Ovary (tissue), 9 donors: ENCODE data around the gene ACVR2A. TPM values are rescaled to one million over a fixed set of nuclear protein-coding genes. Genes with fewer than 3 reads are reported as not detected.
A peak's percentile ranks its signal among the peaks of the same experiment; 100 is the strongest.

ENCODE experiments used
- DNase-seq, 5 donors: peaks; one replicate each; pipeline ENCODE4 v3.0.0-alpha.2; 2019 to 2020
- H3K27ac ChIP-seq, 2 donors: fragments of 200-600 bp; one replicate each; pipeline versions ENCODE4 v1.5.1 to v1.8.0; 2019 to 2022
- H3K27me3 ChIP-seq: fragments of 200-600 bp; one replicate; pipeline ENCODE4 v1.8.0; 2022
- H3K36me3 ChIP-seq: fragments of 200-600 bp; sonication (generic); one replicate; pipeline ENCODE4 v1.5.1; 2019
- H3K4me1 ChIP-seq: one replicate; pipeline ENCODE4 v1.8.1; 2013; ENCODE audit warnings: mild to moderate bottlenecking, moderate library complexity; ENCODE audit not compliant: insufficient read depth
- H3K4me3 ChIP-seq: fragments of 200-600 bp; sonication (generic); one replicate; pipeline ENCODE4 v1.5.1; 2017
- H3K9me3 ChIP-seq, 2 donors: fragments of 200-600 bp in 1 of 2; sonication (generic) in 1 of 2; one replicate each; pipeline versions ENCODE4 v1.5.1 to v1.8.1; 2013 to 2019; ENCODE audit warnings: mild to moderate bottlenecking in 1 of 2, moderate library complexity in 1 of 2
- EP300 ChIP-seq: sonication (generic); formaldehyde crosslinking; IDR thresholded peaks from one replicate; pipeline ENCODE4 v1.6.1; 2017; ENCODE audit warnings: antibody characterized with exemption
- POLR2A ChIP-seq: fragments of 450-650 bp; IDR thresholded peaks from one replicate; pipeline ENCODE4 v1.6.1; 2017; ENCODE audit warnings: antibody characterized with exemption, mild to moderate bottlenecking, moderate library complexity
- WGBS, 3 donors: extraction: QIAGEN DNeasy Blood & Tissue Kit in 1 of 3; methylation state at CpG; one replicate each; pipeline versions ENCODE4 v1.1.5 to v1.1.7; 2013 to 2017; 5-methylcytosine and 5-hydroxymethylcytosine counted together
- intact Hi-C, 4 donors: fragments of 100-400 bp; cut with DNase I; formaldehyde crosslinking; loops; one replicate each; pipeline versions ENCODE4 v1.11.0 to v1.15.1; 2022 to 2023
- polyA plus RNA-seq, 2 donors: library from polyadenylated mRNA; stranded (reverse); fragments of 200-250 nt in 1 of 2; fragments of 350-450 nt in 1 of 2; fragmentation: Illumina TruSeq in 1 of 2; extraction: RNeasy Lipid Tissue Mini Kit (QIAGEN cat#74804) in 1 of 2; gene quantifications; one replicate each; pipeline ENCODE4 v1.2.3, GENCODE V29; 2013 to 2014
- total RNA-seq, 7 donors: library from RNA; depleted of rRNA in 2 of 7; stranded (reverse); fragments of >200 nt in 2 of 7; fragmentation: NEBNext Ultra II Directional in 3 of 7; extraction: Animal tissue kit (Norgen Biotek cat#: 25700) in 3 of 7; gene quantifications; one replicate each; pipeline versions ENCODE4 v1.1.0 to v1.2.4, GENCODE V29; 2016 to 2023
- TF ChIP-seq, protein P1 (sequence below), 3 donors: fragments of 450-650 bp in 2 of 3; fragments of 200-600 bp in 1 of 3; IDR thresholded peaks; one replicate each; pipeline versions ENCODE4 v1.5.1 to v1.8.0; 2016 to 2022; ENCODE audit warnings: antibody characterized with exemption in 3 of 3, mild to moderate bottlenecking in 1 of 3
- donor health status: DM: no; HTN: no; CAD: no; lungs with moderate emphysema.
- donor health status: DM: no; HTN: no; CAD: no.
- donor health status: Bipolar disorder and iron deficiency.
- donor health status: DM: yes; HTN: yes; CAD: no.
- donor health status: DM: no; HTN: no; CAD: no.
- donor health status: DM: yes; HTN: yes; CAD: no.

Gene ACVR2A
- total and polyA plus RNA-seq, 9 donors = 4.5 to 36.9 (median 21.4) TPM

- no peaks in the 10 kb centered on the region for H3K27me3 ChIP-seq
- intact Hi-C loops = no loop called here
- TF ChIP-seq, protein P1, sequence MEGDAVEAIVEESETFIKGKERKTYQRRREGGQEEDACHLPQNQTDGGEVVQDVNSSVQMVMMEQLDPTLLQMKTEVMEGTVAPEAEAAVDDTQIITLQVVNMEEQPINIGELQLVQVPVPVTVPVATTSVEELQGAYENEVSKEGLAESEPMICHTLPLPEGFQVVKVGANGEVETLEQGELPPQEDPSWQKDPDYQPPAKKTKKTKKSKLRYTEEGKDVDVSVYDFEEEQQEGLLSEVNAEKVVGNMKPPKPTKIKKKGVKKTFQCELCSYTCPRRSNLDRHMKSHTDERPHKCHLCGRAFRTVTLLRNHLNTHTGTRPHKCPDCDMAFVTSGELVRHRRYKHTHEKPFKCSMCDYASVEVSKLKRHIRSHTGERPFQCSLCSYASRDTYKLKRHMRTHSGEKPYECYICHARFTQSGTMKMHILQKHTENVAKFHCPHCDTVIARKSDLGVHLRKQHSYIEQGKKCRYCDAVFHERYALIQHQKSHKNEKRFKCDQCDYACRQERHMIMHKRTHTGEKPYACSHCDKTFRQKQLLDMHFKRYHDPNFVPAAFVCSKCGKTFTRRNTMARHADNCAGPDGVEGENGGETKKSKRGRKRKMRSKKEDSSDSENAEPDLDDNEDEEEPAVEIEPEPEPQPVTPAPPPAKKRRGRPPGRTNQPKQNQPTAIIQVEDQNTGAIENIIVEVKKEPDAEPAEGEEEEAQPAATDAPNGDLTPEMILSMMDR (IDR thresholded peaks at IDR 0.05) = no peak
- no peak for TF ChIP-seq EP300
- TF ChIP-seq POLR2A = no peak
- no peak overlapping the region for H3K27ac ChIP-seq
- no peaks in the 10 kb centered on the region for H3K9me3 ChIP-seq
- H3K4me1 ChIP-seq = no peaks in the 10 kb centered on the region
- H3K36me3 ChIP-seq = no peaks in the 10 kb centered on the region
- DNase-seq = no peak
- 93% methylated on average over 4 of the region's 4 CpGs for WGBS, 3 donors
- no peak overlapping the region for H3K4me3 ChIP-seq
Observed at GRCh38 chr2:147904051-147904450, 59.2 kb downstream of the ACVR2A start.

GRCh38 chr2:147909178-147909577 is 64.3 kb downstream of the ACVR2A start:
- no peaks in the 10 kb centered on the region for H3K36me3 ChIP-seq
- DNase-seq = no peak
- no peaks in the 10 kb centered on the region for H3K9me3 ChIP-seq
- intact Hi-C loops = no loop called here
- H3K27ac ChIP-seq = no peak overlapping the region
- H3K4me1 ChIP-seq = no peaks in the 10 kb centered on the region
- H3K4me3 ChIP-seq = no peak overlapping the region
- H3K27me3 ChIP-seq = no peaks in the 10 kb centered on the region
- 97 to 100% (median 99%) methylated on average over 2 of the region's 2 CpGs for WGBS, 3 donors
- TF ChIP-seq, protein P1 (IDR thresholded peaks at IDR 0.05) = no peak
- TF ChIP-seq EP300 (no peak), POLR2A (no peak)

DNA sequence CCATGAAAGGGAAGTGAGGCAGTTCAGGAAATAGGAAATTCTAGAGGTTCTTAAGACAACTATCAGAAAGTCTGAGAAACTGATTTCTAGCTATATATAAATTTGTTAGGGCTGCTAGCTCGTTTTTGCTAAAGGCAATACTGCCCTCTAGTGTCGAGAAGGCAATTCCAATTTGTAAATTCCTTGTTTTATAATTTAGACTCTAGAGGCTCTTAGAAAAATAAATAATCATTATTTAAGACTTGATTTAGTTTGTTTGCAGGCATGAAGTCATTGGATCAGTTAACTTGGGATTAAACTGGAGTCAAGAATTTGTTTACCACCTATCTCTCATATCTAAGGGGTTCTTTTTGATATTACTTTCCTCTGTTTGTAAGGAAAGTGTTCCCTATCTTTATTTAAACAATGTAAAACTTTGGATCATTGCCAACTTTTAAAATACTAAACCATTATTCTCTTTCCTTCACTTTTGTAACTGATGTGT is 66.2 kb downstream of the ACVR2A start:
- no peaks in the 10 kb centered on the region for H3K4me1 ChIP-seq
- no peaks in the 10 kb centered on the region for H3K36me3 ChIP-seq
- no peak overlapping the region for H3K4me3 ChIP-seq
- H3K27me3 ChIP-seq = no peaks in the 10 kb centered on the region
- 0 to 1% (median 0%) methylated on average over 2 of the region's 2 CpGs for WGBS, 3 donors
- no peak overlapping the region for H3K27ac ChIP-seq
- intact Hi-C loops = loop anchor here in 1 of 4 donors (10.0 kb wide), 1 partner anchor 936 kb away; no protein-coding TSS in a partner anchor
- no peaks in the 10 kb centered on the region for H3K9me3 ChIP-seq
- peak in 2 of 5 donors; percentile 16 to 21 for DNase-seq
- TF ChIP-seq, protein P1 (IDR thresholded peaks at IDR 0.05) = peak; percentile 67 to 73 (median 72)
- no peak for TF ChIP-seq POLR2A

- TF ChIP-seq EP300 (no peak), POLR2A (no peak)
- TF ChIP-seq, protein P1 (IDR thresholded peaks at IDR 0.05) = no peak
- Histone ChIP-seq H3K36me3 (no peaks in the 10 kb centered on the region), H3K4me1 (no peaks in the 10 kb centered on the region), H3K9me3 (no peaks in the 10 kb centered on the region), H3K27ac (no peak overlapping the region), H3K27me3 (no peaks in the 10 kb centered on the region), H3K4me3 (no peak overlapping the region)
- 34 to 39% (median 35%) methylated on average over 3 of the region's 3 CpGs for WGBS, 3 donors
- DNase-seq = no peak
- intact Hi-C loops = loop anchor here in 1 of 4 donors (10.0 kb wide), 1 partner anchor 939 kb away; no protein-coding TSS in a partner anchor
Observed at GRCh38 chr2:147913701-147914480, 69.1 kb downstream of the ACVR2A start.
